ENCODE data around the gene FSTL5. TPM values are rescaled to one million over a fixed set of nuclear protein-coding genes. Genes with fewer than 3 reads are reported as not detected.

FSTL5 gene
- total RNA-seq, 4 donors from 2014 or later, result 4.8 to 13.5 (median 7.1) TPM

GRCh38 chr4:161948026-161948770, 215.6 kb downstream of the FSTL5 start:
- H3K9me3 ChIP-seq, result no peaks in the 10 kb centered on the region
- DNase-seq (ENCODE audit: low spot score in 2 of 2), result no peak
- H3K4me3 ChIP-seq, result no peak overlapping the region
- H3K4me1 ChIP-seq, result no peaks in the 10 kb centered on the region
- no peak overlapping the region for H3K27ac ChIP-seq
- no peaks in the 10 kb centered on the region for H3K27me3 ChIP-seq
- no peaks in the 10 kb centered on the region for H3K36me3 ChIP-seq
- 85 to 92% methylated on average over 6 of the region's 6 CpGs for WGBS, 2 donors
- TF ChIP-seq, protein P1, sequence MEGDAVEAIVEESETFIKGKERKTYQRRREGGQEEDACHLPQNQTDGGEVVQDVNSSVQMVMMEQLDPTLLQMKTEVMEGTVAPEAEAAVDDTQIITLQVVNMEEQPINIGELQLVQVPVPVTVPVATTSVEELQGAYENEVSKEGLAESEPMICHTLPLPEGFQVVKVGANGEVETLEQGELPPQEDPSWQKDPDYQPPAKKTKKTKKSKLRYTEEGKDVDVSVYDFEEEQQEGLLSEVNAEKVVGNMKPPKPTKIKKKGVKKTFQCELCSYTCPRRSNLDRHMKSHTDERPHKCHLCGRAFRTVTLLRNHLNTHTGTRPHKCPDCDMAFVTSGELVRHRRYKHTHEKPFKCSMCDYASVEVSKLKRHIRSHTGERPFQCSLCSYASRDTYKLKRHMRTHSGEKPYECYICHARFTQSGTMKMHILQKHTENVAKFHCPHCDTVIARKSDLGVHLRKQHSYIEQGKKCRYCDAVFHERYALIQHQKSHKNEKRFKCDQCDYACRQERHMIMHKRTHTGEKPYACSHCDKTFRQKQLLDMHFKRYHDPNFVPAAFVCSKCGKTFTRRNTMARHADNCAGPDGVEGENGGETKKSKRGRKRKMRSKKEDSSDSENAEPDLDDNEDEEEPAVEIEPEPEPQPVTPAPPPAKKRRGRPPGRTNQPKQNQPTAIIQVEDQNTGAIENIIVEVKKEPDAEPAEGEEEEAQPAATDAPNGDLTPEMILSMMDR (IDR thresholded peaks at IDR 0.05), result no peak
- TF ChIP-seq EP300 (IDR thresholded peaks at IDR 0.05) (no peak), POLR2A (IDR thresholded peaks at IDR 0.05) (no peak)

- Histone ChIP-seq H3K27me3 (no peaks in the 10 kb centered on the region), H3K27ac (no peak overlapping the region), H3K36me3 (no peaks in the 10 kb centered on the region), H3K4me3 (no peak overlapping the region), H3K4me1 (no peaks in the 10 kb centered on the region), H3K9me3 (peaks cover 0 to 7% (median 0%) of the 10 kb centered on the region in 4 donors)
- no peak for DNase-seq (ENCODE audit: low spot score in 2 of 2)
- WGBS, 2 donors, result 89 to 96% methylated on average over 1 of the region's 1 CpG
- TF ChIP-seq, protein P1 (IDR thresholded peaks at IDR 0.05), result no peak
- TF ChIP-seq POLR2A (IDR thresholded peaks at IDR 0.05) (no peak), EP300 (IDR thresholded peaks at IDR 0.05) (no peak)
Observed at GRCh38 chr4:161937596-161937995, 226.2 kb downstream of the FSTL5 start.

DNA sequence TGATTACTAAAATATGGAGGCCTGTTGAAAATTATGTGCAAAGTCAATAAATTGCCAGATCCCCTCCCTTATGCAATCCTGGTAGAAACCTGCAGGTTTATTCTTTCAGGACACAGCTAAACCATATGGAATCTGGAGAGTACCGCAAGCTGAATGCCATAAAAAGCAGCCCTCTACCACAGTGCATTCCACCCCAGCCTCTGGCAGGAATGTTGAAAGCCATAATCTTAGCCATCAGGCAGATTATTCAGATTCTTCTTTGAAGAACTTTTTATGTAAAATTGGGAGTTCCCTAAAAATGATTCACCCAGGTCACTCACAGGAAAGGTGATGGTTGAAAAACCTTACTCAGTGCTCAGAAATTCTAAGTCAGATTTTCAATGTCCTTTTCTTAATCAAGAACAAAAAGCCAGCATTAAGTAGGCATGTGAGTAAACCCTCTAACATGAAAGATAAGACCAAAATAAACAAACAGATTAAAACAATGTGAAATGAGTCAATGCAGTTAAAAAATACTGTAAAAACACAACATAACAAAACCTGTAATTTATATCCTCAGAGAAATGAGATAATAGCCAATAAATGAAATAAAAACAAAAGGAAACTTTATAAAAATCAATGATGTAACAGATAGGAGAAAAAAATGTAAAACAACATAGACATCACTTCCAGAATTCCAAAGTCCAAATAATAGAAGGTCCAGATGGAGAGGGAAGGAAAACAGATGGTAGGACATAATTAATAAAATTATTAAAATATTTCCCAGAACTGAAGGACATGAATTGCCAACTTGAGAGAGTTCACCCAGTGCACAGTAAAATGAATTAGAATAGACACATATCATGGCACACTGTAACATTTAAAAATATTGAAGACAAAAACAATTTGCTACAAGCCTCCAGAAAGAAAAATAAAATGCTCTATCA, 226.9 kb downstream of the FSTL5 start:
- Histone ChIP-seq H3K4me3 (no peak overlapping the region), H3K27me3 (no peaks in the 10 kb centered on the region), H3K27ac (no peak overlapping the region), H3K4me1 (no peaks in the 10 kb centered on the region), H3K9me3 (peaks cover 0 to 7% (median 0%) of the 10 kb centered on the region in 4 donors), H3K36me3 (no peaks in the 10 kb centered on the region)
- no peak for DNase-seq (ENCODE audit: low spot score in 2 of 2)
- no peak for TF ChIP-seq POLR2A (IDR thresholded peaks at IDR 0.05)
- TF ChIP-seq EP300 (IDR thresholded peaks at IDR 0.05), result no peak
- 76 to 86% methylated on average over 1 of the region's 1 CpG for WGBS, 2 donors

GRCh38 chr4:161931089-161931488, 232.7 kb downstream of the FSTL5 start:
- H3K4me3 ChIP-seq, result no peak overlapping the region
- WGBS, 2 donors, result 49 to 61% methylated on average over 1 of the region's 1 CpG
- no peak for DNase-seq (ENCODE audit: low spot score in 2 of 2)
- no peak overlapping the region for H3K27ac ChIP-seq
- peaks cover 0 to 7% (median 0%) of the 10 kb centered on the region in 4 donors for H3K4me1 ChIP-seq
- TF ChIP-seq, protein P1 (IDR thresholded peaks at IDR 0.05), result no peak
- TF ChIP-seq POLR2A (IDR thresholded peaks at IDR 0.05) (no peak), EP300 (IDR thresholded peaks at IDR 0.05) (no peak)
- no peaks in the 10 kb centered on the region for H3K9me3 ChIP-seq
- no peaks in the 10 kb centered on the region for H3K36me3 ChIP-seq
- H3K27me3 ChIP-seq, result no peaks in the 10 kb centered on the region

GRCh38 chr4:161929956-161930355, 233.8 kb downstream of the FSTL5 start:
- TF ChIP-seq, protein P1 (IDR thresholded peaks at IDR 0.05), result no peak
- TF ChIP-seq EP300 (IDR thresholded peaks at IDR 0.05), result no peak
- no peak for TF ChIP-seq POLR2A (IDR thresholded peaks at IDR 0.05)
- no peaks in the 10 kb centered on the region for H3K9me3 ChIP-seq
- peaks cover 0 to 7% (median 0%) of the 10 kb centered on the region in 4 donors for H3K4me1 ChIP-seq
- no peaks in the 10 kb centered on the region for H3K27me3 ChIP-seq
- no peak for DNase-seq (ENCODE audit: low spot score in 2 of 2)
- H3K4me3 ChIP-seq, result no peak overlapping the region
- no peaks in the 10 kb centered on the region for H3K36me3 ChIP-seq
- H3K27ac ChIP-seq, result peak overlapping the region in 2 of 4 donors; percentile 38 to 47
